HL-60 (cell line): Measurements from ENCODE around the gene ASTN2.

Experiments
- POLR2AphosphoS5 ChIP-seq: IDR thresholded peaks from 2 replicates; pipeline ENCODE4 v1.6.1; 2012; ENCODE audit warnings: low read depth
- TF ChIP-seq, protein P1 (sequence below): IDR thresholded peaks from one replicate; pipeline ENCODE4 v1.5.1; 2011; ENCODE audit warnings: low read length, control low read depth, inconsistent platforms; ENCODE audit not compliant: insufficient read depth

DNA sequence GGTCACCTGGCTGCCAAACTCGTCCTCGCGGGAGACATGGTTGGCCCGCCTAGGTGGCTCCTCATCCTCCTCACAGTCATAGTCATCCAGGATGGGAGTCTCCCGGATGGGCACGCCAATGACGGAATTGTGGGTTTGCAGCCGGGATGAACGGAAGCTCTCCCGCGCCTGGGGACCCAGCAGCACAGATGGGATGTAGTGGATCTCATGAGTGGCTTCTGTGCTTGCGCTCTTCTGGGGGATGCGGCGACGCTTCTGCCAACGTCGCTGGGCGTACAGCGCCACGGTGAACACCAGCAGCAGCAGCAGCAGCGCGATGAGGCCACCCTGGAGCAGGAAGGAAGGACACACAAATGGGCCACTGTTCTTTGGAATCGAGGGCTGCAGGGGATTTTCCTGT, 200.4 kb downstream of the ASTN2 start:
- no peak for TF ChIP-seq POLR2AphosphoS5
- TF ChIP-seq, protein P1, sequence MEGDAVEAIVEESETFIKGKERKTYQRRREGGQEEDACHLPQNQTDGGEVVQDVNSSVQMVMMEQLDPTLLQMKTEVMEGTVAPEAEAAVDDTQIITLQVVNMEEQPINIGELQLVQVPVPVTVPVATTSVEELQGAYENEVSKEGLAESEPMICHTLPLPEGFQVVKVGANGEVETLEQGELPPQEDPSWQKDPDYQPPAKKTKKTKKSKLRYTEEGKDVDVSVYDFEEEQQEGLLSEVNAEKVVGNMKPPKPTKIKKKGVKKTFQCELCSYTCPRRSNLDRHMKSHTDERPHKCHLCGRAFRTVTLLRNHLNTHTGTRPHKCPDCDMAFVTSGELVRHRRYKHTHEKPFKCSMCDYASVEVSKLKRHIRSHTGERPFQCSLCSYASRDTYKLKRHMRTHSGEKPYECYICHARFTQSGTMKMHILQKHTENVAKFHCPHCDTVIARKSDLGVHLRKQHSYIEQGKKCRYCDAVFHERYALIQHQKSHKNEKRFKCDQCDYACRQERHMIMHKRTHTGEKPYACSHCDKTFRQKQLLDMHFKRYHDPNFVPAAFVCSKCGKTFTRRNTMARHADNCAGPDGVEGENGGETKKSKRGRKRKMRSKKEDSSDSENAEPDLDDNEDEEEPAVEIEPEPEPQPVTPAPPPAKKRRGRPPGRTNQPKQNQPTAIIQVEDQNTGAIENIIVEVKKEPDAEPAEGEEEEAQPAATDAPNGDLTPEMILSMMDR: no peak
